HuH-7.5 (cell line): ENCODE results near the gene SAC3D1.
"Not testable (repeated sequence)": the region's sequence is repeated elsewhere in the genome, so short reads cannot be mapped to it uniquely, and the experiment has no call there.

ENCODE experiments used
- DNase-seq: peaks from one replicate; pipeline ENCODE4 v3.0.0; 2011; ENCODE audit warnings: low spot score

The SAC3D1 gene

GRCh38 chr11:65040847-65041622 is at the start of gene SAC3D1:
Gene SAC3D1, plus strand, starts transcription at chr11:65041210. Its CDS starts 83 bp downstream, at chr11:65041293.
- peak; percentile 95 for DNase-seq

GRCh38 chr11:64994318-64994717 is 46.7 kb upstream of the SAC3D1 start:
- no peak for DNase-seq

GRCh38 chr11:64996327-64996709 is 44.7 kb upstream of the SAC3D1 start:
- no peak for DNase-seq

- DNase-seq = peak; percentile 78
These were observed 44.2 kb upstream of the SAC3D1 start, which contains the start of gene BATF2 for GRCh38 chr11:64996710-64997380. Gene BATF2, minus strand, starts transcription at chr11:64996971. Its CDS starts 57 bp downstream, at chr11:64996914.

GRCh38 chr11:64998141-64998540 is 42.9 kb upstream of the SAC3D1 start:
- no peak for DNase-seq

GRCh38 chr11:64998690-64999431 is 42.1 kb upstream of the SAC3D1 start:
- DNase-seq = peak; percentile 59

- no peak for DNase-seq
These were observed 41.5 kb upstream of the SAC3D1 start for GRCh38 chr11:64999478-64999877.

GRCh38 chr11:65002706-65003105 is 38.3 kb upstream of the SAC3D1 start:
- DNase-seq = no peak

GRCh38 chr11:65003282-65003681 is 37.7 kb upstream of the SAC3D1 start:
- no peak for DNase-seq

GRCh38 chr11:65003968-65004367 is 37.0 kb upstream of the SAC3D1 start:
- DNase-seq = not testable (repeated sequence)

GRCh38 chr11:65008016-65008415 is 33.0 kb upstream of the SAC3D1 start:
- no peak for DNase-seq

GRCh38 chr11:65008873-65009272 is 32.1 kb upstream of the SAC3D1 start:
- no peak for DNase-seq

- DNase-seq = peak; percentile 92
These were observed 27.7 kb upstream of the SAC3D1 start for GRCh38 chr11:65013130-65013887.

- DNase-seq = peak; percentile 89
These were observed 26.9 kb upstream of the SAC3D1 start, which contains the start of gene ARL2 for GRCh38 chr11:65013888-65014725. Gene ARL2, plus strand, starts transcription at chr11:65014160. Its CDS starts 48 bp downstream, at chr11:65014208.

GRCh38 chr11:65014726-65015227 is 26.2 kb upstream of the SAC3D1 start:
- DNase-seq = no peak

GRCh38 chr11:65016705-65017104 is 24.3 kb upstream of the SAC3D1 start:
- DNase-seq = no peak

- DNase-seq = no peak
These were observed 23.1 kb upstream of the SAC3D1 start for GRCh38 chr11:65017937-65018336.

GRCh38 chr11:65019824-65020223 is 21.2 kb upstream of the SAC3D1 start:
- DNase-seq = no peak

GRCh38 chr11:65021003-65021402 is 20.0 kb upstream of the SAC3D1 start:
- DNase-seq = no peak

GRCh38 chr11:65021509-65021908 is 19.5 kb upstream of the SAC3D1 start:
- no peak for DNase-seq

GRCh38 chr11:65023502-65023901 is 17.5 kb upstream of the SAC3D1 start:
- not testable (repeated sequence) for DNase-seq
